Measurements from ENCODE around the gene ZBTB11. TPM values are rescaled to one million over a fixed set of nuclear protein-coding genes. Genes with fewer than 3 reads are reported as not detected.
"Not testable (repeated sequence)": the region's sequence is repeated elsewhere in the genome, so short reads cannot be mapped to it uniquely, and the experiment has no call there.

ZBTB11 gene
- total and polyA plus RNA-seq, 9 of the 15 experiments (the other 6 are each of a cell fraction or from before 2014, with no cell fraction given) = 6.2 to 31.9 (median 21.4) TPM

DNA sequence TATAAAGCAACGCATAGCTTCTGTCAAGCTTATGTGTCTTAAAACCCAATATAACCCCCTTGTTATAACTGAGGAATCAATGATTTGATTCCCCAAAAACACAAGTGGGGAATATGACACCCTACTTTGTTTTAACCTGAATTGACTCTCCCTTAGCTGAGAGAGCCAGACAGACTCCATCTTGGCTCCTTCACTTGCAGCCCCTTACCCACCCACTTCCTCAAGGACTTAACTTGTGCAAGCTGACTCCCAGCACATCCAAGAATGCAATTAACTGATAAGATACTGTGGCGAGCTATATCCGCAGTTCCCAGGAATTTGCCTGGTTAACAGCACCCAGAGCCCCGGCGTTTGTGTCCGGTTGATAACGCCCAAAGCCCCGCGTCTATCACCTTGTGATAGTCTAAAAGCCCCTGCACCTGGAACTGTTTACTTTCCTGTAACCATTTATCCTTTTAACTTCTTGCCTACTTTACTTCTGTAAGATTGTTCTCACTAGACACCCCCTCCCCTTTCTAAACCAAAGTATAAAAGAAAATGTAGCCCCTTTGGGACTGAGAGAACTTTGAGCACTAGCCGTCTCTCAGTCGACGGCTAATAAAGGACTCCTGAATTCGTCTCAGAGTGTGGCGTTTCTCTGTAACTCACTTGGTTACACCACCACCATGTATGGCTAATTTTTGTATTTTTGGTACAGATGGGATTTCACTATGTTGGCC is 35.4 kb downstream of the ZBTB11 start (continued):
- TF ChIP-seq NCOR1 (IDR thresholded peaks at IDR 0.05) (peak; percentile 71), ZNF324 (CRISPR knock-in tag; IDR thresholded peaks at IDR 0.05) (peak; percentile 95), CBFA2T3 (IDR thresholded peaks at IDR 0.05) (peak; percentile 82), SRF (CRISPR knock-in tag; IDR thresholded peaks at IDR 0.05) (peak in 1 of 2 experiments; percentile 94; a peak in 2 of 4 replicates), ZFX (CRISPR knock-in tag; IDR thresholded peaks at IDR 0.05) (peak; percentile 16; the same call in 1 of the 2 replicates), ZNF395 (CRISPR knock-in tag; IDR thresholded peaks at IDR 0.05) (peak; percentile 99), KLF6 (CRISPR knock-in tag; IDR thresholded peaks at IDR 0.05; ENCODE audit: borderline replicate concordance) (peak; percentile 100), NR2C2 (tag; IDR thresholded peaks at IDR 0.05) (peak; percentile 73), CAMTA2 (CRISPR knock-in tag; conservative IDR thresholded peaks at IDR 0.05) (peak; percentile 97), ELF1 (tag; IDR thresholded peaks at IDR 0.05) (0 out of 2 replicates have a peak, but pooled peaks have one; percentile 22), KLF16 (IDR thresholded peaks at IDR 0.05) (peak; percentile 68), ZNF174 (CRISPR knock-in tag; IDR thresholded peaks at IDR 0.05) (peak; percentile 98), DDX20 (tag; IDR thresholded peaks at IDR 0.05; ENCODE audit: low read depth) (peak; percentile 99), ZNF134 (CRISPR knock-in tag; conservative IDR thresholded peaks at IDR 0.05) (peak; percentile 94), PHTF2 (CRISPR knock-in tag; IDR thresholded peaks at IDR 0.05) (peak; percentile 98), JUND (tag; IDR thresholded peaks at IDR 0.05; ENCODE audit: borderline replicate concordance, low read depth, low read length) (peak; percentile 70; the same call in 1 of the 3 replicates), ZNF23 (CRISPR knock-in tag; IDR thresholded peaks at IDR 0.05) (peak; percentile 94), STAT5A (IDR thresholded peaks at IDR 0.05; ENCODE audit: borderline replicate concordance, low read length) (peak; percentile 39; the same call in 1 of the 2 replicates), NR2C1 (tag; IDR thresholded peaks at IDR 0.05) (peak; percentile 97), ZNF354B (CRISPR knock-in tag; IDR thresholded peaks at IDR 0.05) (peak; percentile 98), HDAC1 (IDR thresholded peaks at IDR 0.05) (0 out of 4 replicates have a peak, but pooled peaks have one; percentile 26 to 59), MBD1 (CRISPR knock-in tag; IDR thresholded peaks at IDR 0.05) (peak; percentile 93), ZNF586 (CRISPR knock-in tag; conservative IDR thresholded peaks at IDR 0.05) (peak; percentile 97)
- not testable (repeated sequence) for TF ChIP-seq NR2C2 (CRISPR knock-in tag; IDR thresholded peaks at IDR 0.05); JUND (IDR thresholded peaks at IDR 0.05; ENCODE audit: borderline replicate concordance, low read depth, low read length); NR2C1 (IDR thresholded peaks at IDR 0.05)
- TF ChIP-seq, protein P1, sequence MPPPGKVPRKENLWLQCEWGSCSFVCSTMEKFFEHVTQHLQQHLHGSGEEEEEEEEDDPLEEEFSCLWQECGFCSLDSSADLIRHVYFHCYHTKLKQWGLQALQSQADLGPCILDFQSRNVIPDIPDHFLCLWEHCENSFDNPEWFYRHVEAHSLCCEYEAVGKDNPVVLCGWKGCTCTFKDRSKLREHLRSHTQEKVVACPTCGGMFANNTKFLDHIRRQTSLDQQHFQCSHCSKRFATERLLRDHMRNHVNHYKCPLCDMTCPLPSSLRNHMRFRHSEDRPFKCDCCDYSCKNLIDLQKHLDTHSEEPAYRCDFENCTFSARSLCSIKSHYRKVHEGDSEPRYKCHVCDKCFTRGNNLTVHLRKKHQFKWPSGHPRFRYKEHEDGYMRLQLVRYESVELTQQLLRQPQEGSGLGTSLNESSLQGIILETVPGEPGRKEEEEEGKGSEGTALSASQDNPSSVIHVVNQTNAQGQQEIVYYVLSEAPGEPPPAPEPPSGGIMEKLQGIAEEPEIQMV (tag; conservative IDR thresholded peaks at IDR 0.05; ENCODE audit: low read depth) = peak; percentile 96

Measured in K562 (cell line).